ENCODE measurements around the gene RAET1E.

The RAET1E gene

DNA sequence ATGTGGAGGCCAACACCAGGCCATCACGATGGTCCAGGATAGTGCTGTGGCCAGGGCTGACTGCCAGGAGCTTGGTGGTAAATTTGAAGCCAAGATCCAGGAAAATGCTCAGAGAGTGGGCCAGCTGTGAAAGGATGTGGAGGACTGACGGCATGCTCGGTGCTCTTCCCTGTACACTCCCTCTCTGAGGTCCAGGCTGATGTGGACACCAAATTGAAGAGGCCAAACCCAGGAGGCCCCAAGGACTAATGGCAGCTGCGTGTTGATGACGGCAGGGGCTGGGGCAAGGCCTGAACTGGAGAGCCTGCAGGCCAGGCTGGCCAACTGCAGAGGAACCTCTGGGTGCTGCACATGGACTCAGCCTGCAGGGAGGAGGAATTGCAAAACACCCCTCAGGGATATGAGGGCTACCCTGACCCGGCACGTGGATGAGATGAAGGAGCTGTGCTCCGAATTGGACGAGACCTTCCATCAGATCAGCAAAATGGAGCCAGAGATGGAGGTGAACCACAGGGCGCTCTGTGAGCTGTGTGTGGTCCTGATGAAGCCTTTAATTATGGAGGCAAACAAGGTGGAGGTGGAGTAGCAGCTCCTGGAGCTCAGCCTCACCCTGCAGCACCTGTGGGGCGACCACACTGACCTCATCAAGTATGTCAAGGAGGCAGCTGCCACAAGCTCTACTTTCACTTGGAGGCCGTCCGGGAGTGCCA lies 6.9 kb upstream of the RAET1E start:
- H4K91ac ChIP-seq (ENCODE audit: low read depth, low read length), result no peak overlapping the region
- no peak overlapping the region for H3K14ac ChIP-seq (ENCODE audit: low read length)
- DNase-seq, result peak in 1 of 2 donors; percentile 37
- no peaks in the 10 kb centered on the region for H3K36me3 ChIP-seq (ENCODE audit: control insufficient read depth in 1 of 2, insufficient read depth in 2 of 2, low read length in 2 of 2)
- no peak overlapping the region for H2AK5ac ChIP-seq (ENCODE audit: low read length)
- no peak overlapping the region for H4K8ac ChIP-seq (ENCODE audit: low read depth, low read length)
- H2BK120ac ChIP-seq (ENCODE audit: insufficient read depth, low read length, poor library complexity), result no peak overlapping the region
- H3K9ac ChIP-seq (ENCODE audit: low read length), result no peak overlapping the region
- no peaks in the 10 kb centered on the region for H3K79me2 ChIP-seq (ENCODE audit: control insufficient read depth, insufficient read depth, low read length, poor library complexity)
- no peak overlapping the region for H2AFZ ChIP-seq (ENCODE audit: insufficient read depth, low read length, poor library complexity)
- no CpG with 5 or more reads among the region's 13 CpGs for WGBS (ENCODE audit: extremely low coverage, insufficient coverage, insufficient read length)
- H3K18ac ChIP-seq (ENCODE audit: low read length), result no peak overlapping the region
- H4K12ac ChIP-seq (ENCODE audit: low read depth, low read length), result no peak overlapping the region
- H3K4me3 ChIP-seq (ENCODE audit: low read depth, low read length), result no peak overlapping the region
- no peaks in the 10 kb centered on the region for H3K79me1 ChIP-seq (ENCODE audit: low read length)
- H3K23ac ChIP-seq (ENCODE audit: low read length), result no peak overlapping the region
- no peak overlapping the region for H3K4me2 ChIP-seq (ENCODE audit: low read length)
- peaks cover 18% of the 10 kb centered on the region for H3K9me3 ChIP-seq (ENCODE audit: insufficient read depth, low read depth, low read length)
- no peak overlapping the region for H2BK12ac ChIP-seq (ENCODE audit: low read length)
- H2BK5ac ChIP-seq (ENCODE audit: low read depth, low read length, poor library complexity), result no peak overlapping the region
- no peaks in the 10 kb centered on the region for H3K27me3 ChIP-seq (ENCODE audit: insufficient read depth, low read length)
- no peaks in the 10 kb centered on the region for H3K4me1 ChIP-seq (ENCODE audit: control insufficient read depth in 1 of 2, insufficient read depth in 2 of 2, low read length in 2 of 2)
- H3K27ac ChIP-seq (ENCODE audit: low read depth, low read length), result no peak overlapping the region
- H3K4ac ChIP-seq (ENCODE audit: low read depth, low read length), result no peak overlapping the region

DNA sequence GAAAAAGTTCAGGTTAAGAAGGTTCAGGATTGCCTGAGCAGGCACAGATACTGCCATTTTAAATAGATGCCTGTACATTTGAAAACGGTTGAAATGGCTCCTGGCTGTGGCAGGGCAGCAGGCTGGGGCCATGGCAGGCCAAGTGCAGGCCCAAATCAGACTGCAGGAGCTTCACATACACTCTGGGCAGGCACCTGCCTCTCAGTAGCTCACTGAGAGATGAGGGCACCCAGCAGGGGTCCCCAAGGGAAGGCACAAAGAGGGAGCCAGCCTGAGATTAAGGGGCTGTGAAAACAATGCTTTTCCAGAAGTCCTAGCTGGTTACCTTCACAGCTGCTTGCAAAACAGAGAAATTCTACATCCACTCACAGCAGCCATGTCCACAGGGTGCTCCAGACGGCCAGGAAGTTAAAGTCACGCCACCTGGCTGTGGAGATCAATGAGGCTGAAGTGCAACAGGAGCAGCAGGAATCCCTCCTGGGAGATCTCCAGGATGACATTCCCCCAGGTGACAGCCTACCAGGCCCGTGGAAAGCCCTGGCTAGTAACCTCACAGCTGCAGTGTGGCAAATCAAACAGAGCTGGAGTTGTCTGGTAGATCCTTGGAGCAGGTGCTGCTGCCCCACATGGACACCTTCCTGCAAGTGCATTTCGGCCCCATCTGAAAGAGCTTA lies 6.2 kb upstream of the RAET1E start:
- no peak overlapping the region for H4K8ac ChIP-seq (ENCODE audit: low read depth, low read length)
- no peak overlapping the region for H3K9ac ChIP-seq (ENCODE audit: low read length)
- no peak overlapping the region for H2AK5ac ChIP-seq (ENCODE audit: low read length)
- H3K14ac ChIP-seq (ENCODE audit: low read length), result no peak overlapping the region
- H3K4ac ChIP-seq (ENCODE audit: low read depth, low read length), result no peak overlapping the region
- H4K12ac ChIP-seq (ENCODE audit: low read depth, low read length), result no peak overlapping the region
- H3K27me3 ChIP-seq (ENCODE audit: insufficient read depth, low read length), result no peaks in the 10 kb centered on the region
- no peak overlapping the region for H3K23ac ChIP-seq (ENCODE audit: low read length)
- H3K79me2 ChIP-seq (ENCODE audit: control insufficient read depth, insufficient read depth, low read length, poor library complexity), result no peaks in the 10 kb centered on the region
- no peak overlapping the region for H3K18ac ChIP-seq (ENCODE audit: low read length)
- H4K91ac ChIP-seq (ENCODE audit: low read depth, low read length), result no peak overlapping the region
- no peak overlapping the region for H3K4me2 ChIP-seq (ENCODE audit: low read length)
- H2BK120ac ChIP-seq (ENCODE audit: insufficient read depth, low read length, poor library complexity), result no peak overlapping the region
- H3K27ac ChIP-seq (ENCODE audit: low read depth, low read length), result no peak overlapping the region
- no peak overlapping the region for H2BK12ac ChIP-seq (ENCODE audit: low read length)
- H3K9me3 ChIP-seq (ENCODE audit: insufficient read depth, low read depth, low read length), result peaks cover 15% of the 10 kb centered on the region
- no peaks in the 10 kb centered on the region for H3K36me3 ChIP-seq (ENCODE audit: control insufficient read depth in 1 of 2, insufficient read depth in 2 of 2, low read length in 2 of 2)
- no peak overlapping the region for H2AFZ ChIP-seq (ENCODE audit: insufficient read depth, low read length, poor library complexity)
- no CpG with 5 or more reads among the region's 5 CpGs for WGBS (ENCODE audit: extremely low coverage, insufficient coverage, insufficient read length)
- no peak overlapping the region for H2BK5ac ChIP-seq (ENCODE audit: low read depth, low read length, poor library complexity)
- H3K4me3 ChIP-seq (ENCODE audit: low read depth, low read length), result no peak overlapping the region
- no peak for DNase-seq
- no peaks in the 10 kb centered on the region for H3K79me1 ChIP-seq (ENCODE audit: low read length)
- no peaks in the 10 kb centered on the region for H3K4me1 ChIP-seq (ENCODE audit: control insufficient read depth in 1 of 2, insufficient read depth in 2 of 2, low read length in 2 of 2)

DNA sequence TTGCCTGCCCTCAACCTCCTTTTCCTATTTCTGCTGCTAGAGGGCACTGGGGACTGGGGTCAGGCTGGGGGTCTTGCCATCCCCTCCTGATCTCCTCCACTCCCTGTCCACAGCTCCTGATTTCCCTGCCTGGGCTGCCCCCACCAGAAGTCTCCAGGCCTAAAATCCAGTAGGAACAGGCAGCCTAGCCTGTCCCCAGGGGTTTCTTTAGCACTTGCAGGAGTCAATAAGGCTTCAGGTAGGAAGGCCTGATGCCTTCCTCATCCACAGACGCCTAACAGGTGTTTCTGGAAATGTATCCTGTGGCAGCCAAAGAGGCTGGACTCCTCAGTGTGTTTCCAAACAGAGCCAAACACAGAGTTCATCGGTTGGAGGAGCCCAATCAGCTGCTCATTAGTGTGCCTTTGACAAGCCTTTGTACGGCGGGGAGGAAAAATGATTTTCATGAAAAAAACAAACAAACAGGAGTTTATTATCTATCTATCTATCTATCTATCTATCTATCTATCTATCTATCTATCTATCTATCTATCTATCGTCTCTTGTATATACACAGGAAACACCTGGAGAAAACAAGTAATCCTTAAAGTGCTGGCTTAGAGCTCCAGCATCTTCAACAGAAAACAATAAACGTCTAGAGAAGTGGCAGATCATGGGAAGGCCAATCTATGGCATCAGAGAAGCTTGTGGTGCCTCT lies 3.7 kb upstream of the RAET1E start:
- no peak overlapping the region for H4K91ac ChIP-seq (ENCODE audit: low read depth, low read length)
- no peaks in the 10 kb centered on the region for H3K27me3 ChIP-seq (ENCODE audit: insufficient read depth, low read length)
- H2BK5ac ChIP-seq (ENCODE audit: low read depth, low read length, poor library complexity), result no peak overlapping the region
- no peak overlapping the region for H3K23ac ChIP-seq (ENCODE audit: low read length)
- peaks cover 8% of the 10 kb centered on the region for H3K9me3 ChIP-seq (ENCODE audit: insufficient read depth, low read depth, low read length)
- H3K4me2 ChIP-seq (ENCODE audit: low read length), result no peak overlapping the region
- H3K4me3 ChIP-seq (ENCODE audit: low read depth, low read length), result no peak overlapping the region
- no peak overlapping the region for H4K12ac ChIP-seq (ENCODE audit: low read depth, low read length)
- no peak overlapping the region for H3K14ac ChIP-seq (ENCODE audit: low read length)
- no peak overlapping the region for H3K4ac ChIP-seq (ENCODE audit: low read depth, low read length)
- no peak overlapping the region for H2AK5ac ChIP-seq (ENCODE audit: low read length)
- H3K4me1 ChIP-seq (ENCODE audit: control insufficient read depth in 1 of 2, insufficient read depth in 2 of 2, low read length in 2 of 2), result no peaks in the 10 kb centered on the region
- no peak overlapping the region for H2AFZ ChIP-seq (ENCODE audit: insufficient read depth, low read length, poor library complexity)
- no peak overlapping the region for H3K9ac ChIP-seq (ENCODE audit: low read length)
- no peaks in the 10 kb centered on the region for H3K79me1 ChIP-seq (ENCODE audit: low read length)
- H3K27ac ChIP-seq (ENCODE audit: low read depth, low read length), result no peak overlapping the region
- no peak for DNase-seq
- no peaks in the 10 kb centered on the region for H3K79me2 ChIP-seq (ENCODE audit: control insufficient read depth, insufficient read depth, low read length, poor library complexity)
- H2BK12ac ChIP-seq (ENCODE audit: low read length), result no peak overlapping the region
- no peak overlapping the region for H2BK120ac ChIP-seq (ENCODE audit: insufficient read depth, low read length, poor library complexity)
- no peaks in the 10 kb centered on the region for H3K36me3 ChIP-seq (ENCODE audit: control insufficient read depth in 1 of 2, insufficient read depth in 2 of 2, low read length in 2 of 2)
- no peak overlapping the region for H3K18ac ChIP-seq (ENCODE audit: low read length)
- H4K8ac ChIP-seq (ENCODE audit: low read depth, low read length), result no peak overlapping the region
- no CpG with 5 or more reads among the region's 6 CpGs for WGBS (ENCODE audit: extremely low coverage, insufficient coverage, insufficient read length)

DNA sequence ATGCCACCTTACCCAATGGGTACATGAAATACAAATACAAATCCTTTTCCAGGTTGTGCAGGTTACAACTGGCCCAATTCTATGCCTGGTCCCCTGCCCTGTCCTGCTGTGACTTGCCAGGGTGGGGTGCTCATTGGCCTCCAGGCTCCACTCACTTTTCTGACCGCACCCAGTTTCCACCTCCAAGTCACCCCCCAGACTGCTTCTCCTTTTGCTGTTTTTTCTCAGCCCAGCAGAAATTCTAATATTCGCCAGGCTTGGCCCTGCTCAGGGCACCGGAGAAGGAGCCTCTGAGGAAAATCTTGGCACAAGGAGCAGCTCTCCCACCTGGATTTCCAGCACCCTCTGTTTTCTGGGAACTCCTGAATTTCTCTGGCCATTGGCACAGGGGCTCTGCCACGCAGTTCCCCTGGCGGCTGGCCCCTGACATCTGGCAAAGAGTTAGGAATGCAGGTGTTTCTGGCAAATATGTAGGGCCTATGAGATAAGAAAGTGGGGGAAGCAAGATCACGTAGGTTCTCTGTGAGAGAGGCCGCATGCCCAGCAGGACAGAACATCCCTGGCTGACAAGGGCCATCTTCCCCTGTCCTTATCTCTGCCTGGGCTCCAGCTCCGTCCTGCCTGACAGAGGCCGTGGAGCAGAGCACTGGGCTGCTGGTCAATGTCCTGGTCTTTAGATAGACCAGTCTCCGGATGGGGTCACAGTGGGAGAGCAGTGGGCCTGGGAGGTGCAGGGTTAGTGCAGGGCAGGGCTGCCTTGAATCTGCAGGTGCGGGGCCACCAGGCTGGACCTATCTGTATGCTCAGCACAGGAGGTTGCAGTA lies 2.9 kb upstream of the RAET1E start:
- H4K91ac ChIP-seq (ENCODE audit: low read depth, low read length), result no peak overlapping the region
- no peaks in the 10 kb centered on the region for H3K27me3 ChIP-seq (ENCODE audit: insufficient read depth, low read length)
- H3K18ac ChIP-seq (ENCODE audit: low read length), result no peak overlapping the region
- H3K79me2 ChIP-seq (ENCODE audit: control insufficient read depth, insufficient read depth, low read length, poor library complexity), result no peaks in the 10 kb centered on the region
- H3K27ac ChIP-seq (ENCODE audit: low read depth, low read length), result no peak overlapping the region
- no peak overlapping the region for H3K4ac ChIP-seq (ENCODE audit: low read depth, low read length)
- H4K8ac ChIP-seq (ENCODE audit: low read depth, low read length), result no peak overlapping the region
- H2BK5ac ChIP-seq (ENCODE audit: low read depth, low read length, poor library complexity), result no peak overlapping the region
- H2AK5ac ChIP-seq (ENCODE audit: low read length), result no peak overlapping the region
- H3K4me3 ChIP-seq (ENCODE audit: low read depth, low read length), result no peak overlapping the region
- no peaks in the 10 kb centered on the region for H3K36me3 ChIP-seq (ENCODE audit: control insufficient read depth in 1 of 2, insufficient read depth in 2 of 2, low read length in 2 of 2)
- H3K4me2 ChIP-seq (ENCODE audit: low read length), result no peak overlapping the region
- no peak overlapping the region for H2AFZ ChIP-seq (ENCODE audit: insufficient read depth, low read length, poor library complexity)
- peaks cover 4% of the 10 kb centered on the region for H3K9me3 ChIP-seq (ENCODE audit: insufficient read depth, low read depth, low read length)
- H3K79me1 ChIP-seq (ENCODE audit: low read length), result no peaks in the 10 kb centered on the region
- H2BK120ac ChIP-seq (ENCODE audit: insufficient read depth, low read length, poor library complexity), result no peak overlapping the region
- H3K14ac ChIP-seq (ENCODE audit: low read length), result no peak overlapping the region
- no CpG with 5 or more reads among the region's 11 CpGs for WGBS (ENCODE audit: extremely low coverage, insufficient coverage, insufficient read length)
- no peak overlapping the region for H3K23ac ChIP-seq (ENCODE audit: low read length)
- no peak overlapping the region for H4K12ac ChIP-seq (ENCODE audit: low read depth, low read length)
- DNase-seq, result no peak
- no peak overlapping the region for H3K9ac ChIP-seq (ENCODE audit: low read length)
- H2BK12ac ChIP-seq (ENCODE audit: low read length), result no peak overlapping the region
- H3K4me1 ChIP-seq (ENCODE audit: control insufficient read depth in 1 of 2, insufficient read depth in 2 of 2, low read length in 2 of 2), result no peaks in the 10 kb centered on the region

Data from trophoblast cell (in vitro differentiated cells and primary cell).